Loucy (cell line): Measurements from ENCODE around the gene PKD1.
A peak's percentile ranks its signal among the peaks of the same experiment; 100 is the strongest.

Experiments
- H2AFZ ChIP-seq: fragments of 200-600 bp; sonication (generic); 2 replicates; pipeline ENCODE4 v1.6.0; 2016; ENCODE audit warnings: antibody characterized with exemption, mild to moderate bottlenecking, low read length, moderate library complexity
- H3F3A ChIP-seq: fragments of 200-600 bp; 2 replicates; pipeline ENCODE4 v1.6.0; 2016; ENCODE audit warnings: antibody characterized with exemption, low read depth, mild to moderate bottlenecking
- H3K27me3 ChIP-seq: fragments of 200-600 bp; sonication (generic); 2 replicates; pipeline ENCODE4 v1.6.1; 2014; ENCODE audit warnings: low read length, mild to moderate bottlenecking; ENCODE audit not compliant: insufficient read depth, poor library complexity, severe bottlenecking
- H3K36me3 ChIP-seq: fragments of 200-600 bp; sonication (generic); 2 replicates; pipeline ENCODE4 v1.6.1; 2016; ENCODE audit warnings: low read length; ENCODE audit not compliant: insufficient read depth
- H3K4me1 ChIP-seq: fragments of 200-600 bp; sonication (generic); 2 replicates; pipeline ENCODE4 v1.5.1; 2014; ENCODE audit warnings: low read length, mild to moderate bottlenecking; ENCODE audit not compliant: insufficient read depth, poor library complexity, severe bottlenecking
- H3K4me2 ChIP-seq: fragments of 200-600 bp; sonication (generic); 2 replicates; pipeline ENCODE4 v1.6.0; 2014; ENCODE audit warnings: antibody characterized with exemption, low read length, low read depth, mild to moderate bottlenecking; ENCODE audit not compliant: poor library complexity, severe bottlenecking
- H3K4me3 ChIP-seq: fragments of 200-600 bp; sonication (generic); 2 replicates; pipeline ENCODE4 v1.5.1; 2014; ENCODE audit warnings: low read length, mild to moderate bottlenecking, mixed read lengths; ENCODE audit not compliant: poor library complexity, severe bottlenecking
- H3K79me2 ChIP-seq: fragments of 200-600 bp; sonication (generic); 2 replicates; pipeline ENCODE4 v1.6.1; 2014; ENCODE audit warnings: low read length; ENCODE audit not compliant: insufficient read depth
- H3K9ac ChIP-seq: fragments of 200-600 bp; sonication (generic); 2 replicates; pipeline ENCODE4 v1.6.0; 2014; ENCODE audit warnings: mild to moderate bottlenecking, low read depth, low read length, moderate library complexity; ENCODE audit not compliant: poor library complexity, severe bottlenecking
- H3K9me2 ChIP-seq: fragments of 200-600 bp; sonication (generic); replicated peaks from 2 replicates; pipeline ENCODE4 v1.6.1; 2016; ENCODE audit warnings: low read depth, low read length, mixed read lengths
- H3K9me3 ChIP-seq: fragments of 200-600 bp; sonication (generic); 2 replicates; pipeline ENCODE4 v1.6.1; 2014; ENCODE audit warnings: mild to moderate bottlenecking, antibody characterized with exemption, low read length, low read depth; ENCODE audit not compliant: insufficient read depth
- H4K20me1 ChIP-seq: fragments of 200-600 bp; sonication (generic); 2 replicates; pipeline ENCODE4 v1.6.0; 2014; ENCODE audit warnings: antibody characterized with exemption, low read length, mild to moderate bottlenecking; ENCODE audit not compliant: insufficient read depth, poor library complexity, severe bottlenecking
- CTCF ChIP-seq: fragments of 200-600 bp; sonication (generic); conservative IDR thresholded peaks from 2 replicates; pipeline ENCODE4 v1.5.1; 2014; ENCODE audit warnings: mild to moderate bottlenecking, antibody characterized with exemption, low read length
- EZH2phosphoT487 ChIP-seq: fragments of 200-600 bp; IDR thresholded peaks from 2 replicates; pipeline ENCODE4 v1.6.1; 2018; ENCODE audit warnings: antibody characterized with exemption, mild to moderate bottlenecking, moderate library complexity, borderline replicate concordance

The PKD1 gene

GRCh38 chr16:2053897-2054296 is 81.8 kb downstream of the PKD1 start:
- no peaks in the 10 kb centered on the region for H4K20me1 ChIP-seq
- H3K4me3 ChIP-seq = no peak overlapping the region
- H3K9me2 ChIP-seq = no peaks in the 10 kb centered on the region
- no peaks in the 10 kb centered on the region for H3F3A ChIP-seq
- H2AFZ ChIP-seq = no peak overlapping the region
- H3K79me2 ChIP-seq = no peaks in the 10 kb centered on the region
- H3K36me3 ChIP-seq = no peaks in the 10 kb centered on the region
- H3K9ac ChIP-seq = no peak overlapping the region
- H3K4me2 ChIP-seq = no peak overlapping the region
- no peaks in the 10 kb centered on the region for H3K9me3 ChIP-seq
- no peaks in the 10 kb centered on the region for H3K4me1 ChIP-seq
- TF ChIP-seq CTCF (no peak), EZH2phosphoT487 (no peak)
- H3K27me3 ChIP-seq = no peaks in the 10 kb centered on the region

GRCh38 chr16:2053211-2053610 is 82.5 kb downstream of the PKD1 start:
- H3K9ac ChIP-seq = no peak overlapping the region
- H3K4me2 ChIP-seq = no peak overlapping the region
- no peaks in the 10 kb centered on the region for H3K27me3 ChIP-seq
- H3F3A ChIP-seq = no peaks in the 10 kb centered on the region
- no peaks in the 10 kb centered on the region for H4K20me1 ChIP-seq
- H3K9me2 ChIP-seq = no peaks in the 10 kb centered on the region
- no peak for TF ChIP-seq EZH2phosphoT487
- no peak for TF ChIP-seq CTCF
- H2AFZ ChIP-seq = no peak overlapping the region
- H3K4me3 ChIP-seq = no peak overlapping the region
- H3K9me3 ChIP-seq = no peaks in the 10 kb centered on the region
- peaks cover 7% of the 10 kb centered on the region; the same call in 1 of the 2 replicates for H3K79me2 ChIP-seq
- no peaks in the 10 kb centered on the region for H3K36me3 ChIP-seq
- peaks cover 4% of the 10 kb centered on the region for H3K4me1 ChIP-seq

- peaks cover 13% of the 10 kb centered on the region; the same call in 1 of the 2 replicates for H3K79me2 ChIP-seq
- H3K36me3 ChIP-seq = no peaks in the 10 kb centered on the region
- peak overlapping the region; percentile 84 for H3K4me3 ChIP-seq
- peak overlapping the region; percentile 94 for H3K4me2 ChIP-seq
- no peaks in the 10 kb centered on the region for H4K20me1 ChIP-seq
- no peaks in the 10 kb centered on the region for H3K9me2 ChIP-seq
- peak overlapping the region; percentile 63 for H2AFZ ChIP-seq
- TF ChIP-seq CTCF (no peak), EZH2phosphoT487 (no peak)
- peaks cover 4% of the 10 kb centered on the region for H3K4me1 ChIP-seq
- H3K27me3 ChIP-seq = no peaks in the 10 kb centered on the region
- H3F3A ChIP-seq = no peaks in the 10 kb centered on the region
- H3K9me3 ChIP-seq = no peaks in the 10 kb centered on the region
- H3K9ac ChIP-seq = peak overlapping the region; percentile 78
These were observed 87.6 kb downstream of the PKD1 start for GRCh38 chr16:2048116-2048543.
